ENCODE data around the gene CYSRT1.
"Not testable (repeated sequence)": the region's sequence is repeated elsewhere in the genome, so short reads cannot be mapped to it uniquely, and the experiment has no call there.

Gene CYSRT1

GRCh38 chr9:137253717-137254623 lies 29.0 kb downstream of the CYSRT1 start:
- no peak for DNase-seq

GRCh38 chr9:137254624-137255447 lies 29.9 kb downstream of the CYSRT1 start, which contains the start of gene NELFB:
Gene NELFB, plus strand, starts transcription at chr9:137255327.
- DNase-seq: peak; percentile 82 to 83

- DNase-seq: peak in 1 of 2 experiments; percentile 52
Measured at GRCh38 chr9:137255448-137256114, 30.6 kb downstream of the CYSRT1 start.

- DNase-seq: no peak
Measured at GRCh38 chr9:137256362-137256761, 31.4 kb downstream of the CYSRT1 start.

- DNase-seq: no peak
Measured at GRCh38 chr9:137256856-137257255, 31.9 kb downstream of the CYSRT1 start.

- DNase-seq: not testable (repeated sequence)
Measured at GRCh38 chr9:137262173-137262908, 37.4 kb downstream of the CYSRT1 start.

GRCh38 chr9:137262909-137263285 lies 37.9 kb downstream of the CYSRT1 start:
- no peak for DNase-seq

- no peak for DNase-seq
Measured at GRCh38 chr9:137263506-137263905, 38.5 kb downstream of the CYSRT1 start.

DNA sequence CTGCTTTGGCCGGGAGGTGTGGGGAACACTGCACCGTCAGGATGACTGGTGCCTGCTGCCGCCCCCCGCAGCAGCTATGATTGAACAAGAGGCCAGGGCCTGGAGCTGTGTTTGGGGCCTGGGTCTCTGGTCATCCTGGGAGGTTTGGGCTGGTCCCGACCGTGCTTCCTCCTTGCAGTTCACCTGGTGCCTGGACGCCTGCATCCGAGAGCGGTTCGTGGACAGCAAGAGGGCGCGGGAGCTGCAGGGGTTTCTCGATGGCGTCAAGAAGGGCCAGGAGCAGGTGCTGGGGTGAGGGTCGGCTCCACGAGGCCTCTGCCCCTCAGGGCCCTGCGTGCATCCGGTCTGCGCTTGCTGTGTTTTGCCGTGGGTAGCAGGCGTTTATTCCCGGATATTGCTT lies 39.1 kb downstream of the CYSRT1 start:
- no peak for DNase-seq

DNA sequence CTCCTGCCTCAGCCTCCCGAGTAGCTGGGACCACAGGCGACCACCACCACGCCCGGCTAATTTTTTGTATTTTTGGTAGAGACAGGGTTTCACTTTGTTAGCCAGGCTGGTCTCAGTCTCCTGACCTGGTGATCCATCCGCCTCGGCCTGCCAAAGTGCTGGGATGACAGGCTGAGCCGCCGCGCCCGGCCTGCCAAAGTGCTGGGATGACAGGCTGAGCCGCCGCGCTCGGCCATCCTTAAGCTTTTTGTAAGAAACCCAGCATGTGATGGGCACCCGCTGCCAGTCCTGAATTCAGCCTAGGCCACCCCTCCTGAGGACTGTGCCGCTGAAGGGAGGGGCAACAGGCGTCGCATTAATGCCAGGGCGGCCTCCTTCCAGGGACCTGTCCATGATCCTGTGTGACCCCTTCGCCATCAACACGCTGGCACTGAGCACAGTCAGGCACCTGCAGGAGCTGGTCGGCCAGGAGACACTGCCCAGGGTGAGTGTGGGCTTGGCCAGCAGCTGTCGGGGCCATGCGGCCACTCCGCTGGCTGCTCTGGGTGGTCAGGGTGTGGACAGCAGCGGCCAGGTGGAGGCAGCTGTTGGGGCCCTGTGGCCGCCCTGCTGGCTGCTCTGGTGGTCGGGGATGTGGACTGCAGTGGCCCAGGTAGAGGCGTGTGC lies 40.7 kb downstream of the CYSRT1 start:
- DNase-seq: no peak

DNA sequence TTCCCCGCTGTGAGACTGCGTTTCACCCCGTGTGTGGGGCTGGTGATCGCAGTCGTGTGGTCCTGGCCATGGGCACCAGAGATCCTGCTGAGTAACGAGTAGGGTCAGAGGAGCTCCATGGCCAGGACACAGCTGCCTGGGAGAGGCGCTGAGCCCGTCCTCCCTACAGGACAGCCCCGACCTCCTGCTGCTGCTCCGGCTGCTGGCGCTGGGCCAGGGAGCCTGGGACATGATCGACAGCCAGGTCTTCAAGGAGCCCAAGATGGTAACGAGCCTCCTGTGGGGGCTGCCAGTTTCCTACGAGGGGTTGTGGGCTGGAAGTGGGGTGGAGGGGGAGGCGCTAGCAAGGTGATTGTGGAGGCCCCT lies 41.2 kb downstream of the CYSRT1 start:
- no peak for DNase-seq

GRCh38 chr9:137266585-137267453 lies 41.8 kb downstream of the CYSRT1 start:
- no peak for DNase-seq

GRCh38 chr9:137267933-137268355 lies 43.0 kb downstream of the CYSRT1 start:
- no peak for DNase-seq

DNA sequence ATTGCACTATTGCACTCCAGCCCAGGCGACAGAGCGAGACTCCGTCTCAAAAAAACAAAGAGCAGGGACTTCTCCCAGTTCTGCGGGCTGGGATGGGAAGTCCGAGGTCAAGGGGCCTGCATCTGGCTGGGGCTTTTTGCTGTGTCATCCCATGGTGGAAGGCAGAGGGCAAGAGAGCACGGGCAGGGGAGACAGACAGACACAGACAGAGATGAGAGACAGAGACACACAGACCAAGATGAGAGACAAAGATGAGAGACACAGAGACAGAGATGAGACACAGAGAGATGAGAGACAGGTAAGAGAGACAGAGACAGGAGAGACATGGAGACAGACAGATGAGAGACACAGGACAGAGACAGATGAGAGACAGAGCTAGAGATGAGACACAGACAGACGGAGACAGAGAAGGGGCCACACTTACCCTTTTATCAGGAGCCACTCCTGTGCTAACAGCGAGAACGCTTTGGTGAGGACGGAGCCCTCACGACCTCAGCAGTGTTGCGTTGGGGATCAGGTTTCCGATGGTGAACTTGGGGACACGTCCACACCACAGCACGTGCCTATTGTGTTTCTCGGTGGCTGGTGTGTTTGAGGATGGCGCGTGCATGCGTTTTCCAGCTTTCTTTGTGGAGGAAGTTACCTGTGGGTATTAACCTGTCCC lies 43.7 kb downstream of the CYSRT1 start:
- no peak for DNase-seq

- no peak for DNase-seq
Measured at GRCh38 chr9:137269231-137269772, 44.3 kb downstream of the CYSRT1 start.

GRCh38 chr9:137270929-137271695 lies 46.1 kb downstream of the CYSRT1 start:
- no peak for DNase-seq

DNA sequence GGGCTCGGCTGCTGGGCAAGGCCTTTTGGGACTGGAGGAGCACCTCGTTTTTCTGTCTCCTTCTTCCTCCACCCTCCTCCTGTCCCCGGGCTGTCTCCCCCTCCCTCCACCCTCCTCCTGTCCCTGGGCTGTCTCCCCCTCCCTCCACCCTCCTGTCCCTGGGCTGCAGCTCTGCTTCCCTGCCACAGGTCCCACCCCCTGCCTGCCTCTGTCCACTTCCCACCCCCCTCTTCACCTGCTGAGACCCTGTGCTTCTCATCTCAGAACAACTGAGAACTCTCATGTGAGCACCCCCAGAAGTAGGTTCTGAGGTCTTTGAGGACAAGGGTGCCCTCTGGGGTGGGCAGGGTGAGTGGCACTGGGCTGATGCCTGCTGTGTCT lies 46.7 kb downstream of the CYSRT1 start:
- no peak for DNase-seq

DNA sequence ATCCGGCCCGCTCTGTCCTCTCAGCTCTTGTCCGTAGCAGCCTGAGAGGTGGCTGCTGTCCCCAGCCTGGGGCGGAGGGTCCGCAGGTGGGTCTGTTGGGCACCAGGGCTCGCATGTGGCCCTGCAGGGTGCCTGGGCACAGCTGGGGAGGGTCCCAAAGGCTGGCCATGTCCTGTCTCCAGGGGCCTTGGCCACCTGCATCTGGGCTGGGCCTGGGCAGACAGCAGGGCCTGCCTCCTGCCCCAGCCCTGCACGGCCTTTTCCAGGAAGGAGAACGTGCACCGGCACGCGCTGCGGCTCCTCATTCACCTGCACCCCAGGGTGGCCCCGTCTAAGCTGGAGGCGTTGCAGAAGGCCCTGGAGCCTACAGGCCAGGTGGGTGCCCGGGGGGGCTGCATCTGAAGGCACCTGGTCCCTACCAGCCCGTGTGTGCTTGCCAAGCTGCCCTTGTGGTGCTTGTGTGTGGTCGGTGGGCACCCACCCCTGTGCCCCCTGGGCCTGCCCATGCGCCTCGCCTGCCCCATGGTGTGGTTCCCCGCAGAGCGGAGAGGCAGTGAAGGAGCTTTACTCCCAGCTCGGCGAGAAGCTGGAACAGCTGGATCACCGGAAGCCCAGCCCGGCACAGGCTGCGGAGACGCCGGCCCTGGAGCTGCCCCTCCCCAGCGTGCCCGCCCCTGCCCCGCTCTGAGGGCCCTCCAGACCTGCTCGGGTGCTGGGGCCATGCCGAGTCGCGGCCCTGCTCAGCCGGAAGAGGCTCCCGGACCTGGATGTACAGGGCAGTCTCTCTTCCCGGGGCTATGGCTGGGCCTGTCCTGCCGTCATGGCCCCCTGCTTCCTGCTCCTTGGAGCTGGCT lies 47.5 kb downstream of the CYSRT1 start:
- no peak for DNase-seq

Measured in NCI-H2081 (cell line).